Fibroblast of lung (primary cell): ENCODE data around the gene MEPE. TPM values are rescaled to one million over a fixed set of nuclear protein-coding genes. Genes with fewer than 3 reads are reported as not detected.
A peak's percentile ranks its signal among the peaks of the same experiment; 100 is the strongest.

Source experiments
- DNase-seq, 2 donors: peaks; one replicate each; pipeline versions ENCODE4 v3.0.0 to v3.0.0-alpha.2; 2010; ENCODE audit warnings: low read depth in 2 of 2
- H2AFZ ChIP-seq: 2 replicates; pipeline ENCODE4 v1.5.1; 2012; ENCODE audit warnings: low read length, control low read depth, inconsistent platforms
- H3K27ac ChIP-seq: 2 replicates; pipeline ENCODE4 v1.5.1; 2011; ENCODE audit warnings: low read length, control low read depth; ENCODE audit not compliant: insufficient read depth
- H3K27me3 ChIP-seq: 2 replicates; pipeline ENCODE4 v1.5.1; 2011; ENCODE audit warnings: mild to moderate bottlenecking, low read length; ENCODE audit not compliant: control insufficient read depth, insufficient read depth
- H3K36me3 ChIP-seq: 2 replicates; pipeline ENCODE4 v1.5.1; 2011; ENCODE audit warnings: low read length; ENCODE audit not compliant: control insufficient read depth, insufficient read depth
- H3K4me1 ChIP-seq: 2 replicates; pipeline ENCODE4 v1.5.1; 2011; ENCODE audit warnings: low read length; ENCODE audit not compliant: control insufficient read depth, insufficient read depth; ENCODE audit errors: extremely low read depth
- H3K4me2 ChIP-seq: 2 replicates; pipeline ENCODE4 v1.5.1; 2011; ENCODE audit warnings: low read length, control low read depth; ENCODE audit not compliant: insufficient read depth; ENCODE audit errors: extremely low read depth
- H3K4me3 ChIP-seq, 4 experiments: fragments of 200-600 bp in 1 of 4; sonication (generic) in 1 of 4; replicated peaks in 1 of 4; 2 replicates each; pipeline ENCODE4 v1.5.1; 2011 to 2016; ENCODE audit warnings: low read length in 4 of 4, low read depth in 3 of 4, mild to moderate bottlenecking in 3 of 4, control low read depth in 2 of 4, inconsistent platforms in 1 of 4, mixed read lengths in 1 of 4; ENCODE audit not compliant: insufficient read depth in 1 of 4; ENCODE audit errors: control extremely low read depth in 1 of 4
- H3K79me2 ChIP-seq: 2 replicates; pipeline ENCODE4 v1.5.1; 2012; ENCODE audit warnings: mild to moderate bottlenecking, low read length, inconsistent platforms; ENCODE audit not compliant: control insufficient read depth, insufficient read depth
- H3K9ac ChIP-seq: 2 replicates; pipeline ENCODE4 v1.5.1; 2011; ENCODE audit warnings: mild to moderate bottlenecking, low read length, control low read depth; ENCODE audit not compliant: insufficient read depth
- H3K9me3 ChIP-seq: 2 replicates; pipeline ENCODE4 v1.5.1; 2012; ENCODE audit warnings: low read depth, low read length; ENCODE audit not compliant: control insufficient read depth, insufficient read depth
- H4K20me1 ChIP-seq: 2 replicates; pipeline ENCODE4 v1.5.1; 2011; ENCODE audit warnings: low read length; ENCODE audit not compliant: control insufficient read depth, insufficient read depth; ENCODE audit errors: extremely low read depth
- EZH2 ChIP-seq: IDR thresholded peaks from 2 replicates; pipeline ENCODE4 v1.5.1; 2012; ENCODE audit warnings: low read length, control low read depth, mild to moderate bottlenecking; ENCODE audit errors: missing control alignments
- polyA plus RNA-seq, 2 donors: library from polyadenylated mRNA; depleted of rRNA in 1 of 2; stranded (reverse) in 1 of 2; unstranded in 1 of 2; fragments of >200 nt; gene quantifications; 2 replicates each; pipeline ENCODE4 v1.2.1, GENCODE V29; 2011 to 2012; ENCODE audit warnings: missing spikeins in 1 of 2
- total RNA-seq: library from RNA; depleted of rRNA; stranded (reverse); fragments of >200 nt; gene quantifications from 2 replicates; pipeline ENCODE4 v1.2.1, GENCODE V29; 2014
- TF ChIP-seq, protein P1 (sequence below), 2 donors: IDR thresholded peaks in 1 of 2; conservative IDR thresholded peaks in 1 of 2; 1 replicate in 1 of 2; 2 replicates in 1 of 2; pipeline ENCODE4 v1.5.1; 2011 to 2012; ENCODE audit warnings: low read length in 2 of 2, control low read depth in 1 of 2, inconsistent platforms in 1 of 2, low read depth in 1 of 2, mild to moderate bottlenecking in 1 of 2

Gene MEPE
- total and polyA plus RNA-seq, 2 donors (not counting 1 experiment from before 2014, with no cell fraction given) = not detected

DNA sequence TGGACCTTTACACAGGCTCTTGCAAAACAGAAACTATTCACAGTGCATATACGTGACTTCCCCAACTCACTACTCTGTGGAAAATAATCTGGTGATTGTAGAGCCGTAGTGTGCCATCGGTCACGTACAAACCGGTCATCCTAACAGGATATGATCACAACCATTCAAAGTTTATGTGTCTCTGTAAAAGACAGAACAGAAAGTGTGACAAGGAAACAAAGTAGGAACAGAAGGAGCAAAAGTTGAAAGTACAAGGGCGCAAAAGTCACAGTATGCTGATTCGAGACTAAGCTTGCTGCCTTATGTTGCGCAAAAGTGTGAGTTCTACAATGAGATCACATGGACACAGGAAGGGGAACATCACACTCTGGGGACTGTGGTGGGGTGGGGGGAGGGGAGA lies 18.6 kb downstream of the MEPE start:
- Histone ChIP-seq H3K4me2 (no peak overlapping the region), H3K79me2 (no peaks in the 10 kb centered on the region), H3K4me3 (no peak overlapping the region), H3K36me3 (no peaks in the 10 kb centered on the region), H3K27me3 (no peaks in the 10 kb centered on the region), H4K20me1 (no peaks in the 10 kb centered on the region), H3K9me3 (no peaks in the 10 kb centered on the region), H3K4me1 (no peaks in the 10 kb centered on the region), H3K9ac (no peak overlapping the region), H3K27ac (no peak overlapping the region), H2AFZ (no peak overlapping the region)
- TF ChIP-seq EZH2 = no peak
- TF ChIP-seq, protein P1, sequence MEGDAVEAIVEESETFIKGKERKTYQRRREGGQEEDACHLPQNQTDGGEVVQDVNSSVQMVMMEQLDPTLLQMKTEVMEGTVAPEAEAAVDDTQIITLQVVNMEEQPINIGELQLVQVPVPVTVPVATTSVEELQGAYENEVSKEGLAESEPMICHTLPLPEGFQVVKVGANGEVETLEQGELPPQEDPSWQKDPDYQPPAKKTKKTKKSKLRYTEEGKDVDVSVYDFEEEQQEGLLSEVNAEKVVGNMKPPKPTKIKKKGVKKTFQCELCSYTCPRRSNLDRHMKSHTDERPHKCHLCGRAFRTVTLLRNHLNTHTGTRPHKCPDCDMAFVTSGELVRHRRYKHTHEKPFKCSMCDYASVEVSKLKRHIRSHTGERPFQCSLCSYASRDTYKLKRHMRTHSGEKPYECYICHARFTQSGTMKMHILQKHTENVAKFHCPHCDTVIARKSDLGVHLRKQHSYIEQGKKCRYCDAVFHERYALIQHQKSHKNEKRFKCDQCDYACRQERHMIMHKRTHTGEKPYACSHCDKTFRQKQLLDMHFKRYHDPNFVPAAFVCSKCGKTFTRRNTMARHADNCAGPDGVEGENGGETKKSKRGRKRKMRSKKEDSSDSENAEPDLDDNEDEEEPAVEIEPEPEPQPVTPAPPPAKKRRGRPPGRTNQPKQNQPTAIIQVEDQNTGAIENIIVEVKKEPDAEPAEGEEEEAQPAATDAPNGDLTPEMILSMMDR (conservative IDR thresholded peaks at IDR 0.05 in 1 of 2, IDR thresholded peaks at IDR 0.05 in 1 of 2; ENCODE audit: low read depth in 1 of 2, low read length in 2 of 2) = no peak
- no peak for DNase-seq

DNA sequence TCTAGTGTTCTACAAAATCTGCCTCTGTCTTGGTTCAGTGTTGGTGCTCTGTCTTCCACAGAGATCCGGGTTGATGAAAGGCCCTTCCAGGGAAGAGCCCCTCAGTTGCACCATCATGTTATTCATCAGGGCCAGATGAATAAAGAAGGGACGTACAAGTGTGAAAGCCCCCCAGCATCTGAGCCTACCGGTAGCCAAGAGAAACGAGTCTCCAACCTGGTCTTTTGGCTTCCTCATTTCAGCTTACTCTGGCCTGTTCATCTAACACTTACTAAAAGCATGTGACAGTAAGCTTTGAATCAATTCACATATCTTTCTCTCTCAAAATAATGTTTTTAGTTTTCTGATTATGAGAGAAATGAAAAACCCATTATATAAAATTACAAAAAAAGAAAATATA lies 19.2 kb downstream of the MEPE start:
- no peak for DNase-seq
- no peak overlapping the region for H3K9ac ChIP-seq
- H3K27ac ChIP-seq = no peak overlapping the region
- no peak overlapping the region for H3K4me3 ChIP-seq
- no peaks in the 10 kb centered on the region for H3K9me3 ChIP-seq
- no peak overlapping the region for H3K4me2 ChIP-seq
- H3K4me1 ChIP-seq = no peaks in the 10 kb centered on the region
- no peaks in the 10 kb centered on the region for H3K79me2 ChIP-seq
- H4K20me1 ChIP-seq = no peaks in the 10 kb centered on the region
- no peak overlapping the region for H2AFZ ChIP-seq
- TF ChIP-seq, protein P1 (conservative IDR thresholded peaks at IDR 0.05 in 1 of 2, IDR thresholded peaks at IDR 0.05 in 1 of 2; ENCODE audit: low read depth in 1 of 2, low read length in 2 of 2) = no peak
- TF ChIP-seq EZH2 = no peak
- H3K27me3 ChIP-seq = no peaks in the 10 kb centered on the region
- no peaks in the 10 kb centered on the region for H3K36me3 ChIP-seq

DNA sequence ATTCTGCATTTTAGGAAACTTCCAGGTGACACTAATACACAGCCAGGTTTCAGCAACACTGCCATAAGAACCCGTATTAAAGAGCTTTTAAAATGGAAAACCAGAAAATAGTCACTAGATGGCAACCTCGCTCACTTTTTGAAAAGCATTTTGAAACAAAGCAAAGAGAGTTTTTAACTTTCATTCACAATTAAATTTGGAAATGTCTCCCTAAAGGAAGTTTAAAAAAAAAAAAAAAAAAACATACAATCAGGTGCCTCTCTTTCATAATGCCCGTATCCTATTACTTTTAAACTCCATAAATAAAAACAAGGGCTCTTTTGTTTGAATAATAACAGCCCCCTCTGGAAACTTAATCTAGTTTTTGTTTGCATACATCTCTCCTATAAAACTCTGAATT lies 20.3 kb downstream of the MEPE start:
- Histone ChIP-seq H2AFZ (no peak overlapping the region), H3K9me3 (no peaks in the 10 kb centered on the region), H3K9ac (no peak overlapping the region), H4K20me1 (no peaks in the 10 kb centered on the region), H3K36me3 (no peaks in the 10 kb centered on the region), H3K79me2 (no peaks in the 10 kb centered on the region), H3K4me2 (no peak overlapping the region), H3K27ac (no peak overlapping the region), H3K27me3 (no peaks in the 10 kb centered on the region), H3K4me1 (no peaks in the 10 kb centered on the region), H3K4me3 (no peak overlapping the region)
- peak; percentile 41 to 75 for DNase-seq
- no peak for TF ChIP-seq EZH2
- TF ChIP-seq, protein P1 (conservative IDR thresholded peaks at IDR 0.05 in 1 of 2, IDR thresholded peaks at IDR 0.05 in 1 of 2; ENCODE audit: low read depth in 1 of 2, low read length in 2 of 2) = peak; percentile 44
